Activated naive CD4-positive, alpha-beta T cell treated with anti-CD3 and anti-CD28 coated beads, Interleukin-2, amount 50 U/mL, for 72 hours (primary cell): Measurements from ENCODE around the gene TAS1R1. TPM values are rescaled to one million over a fixed set of nuclear protein-coding genes. Genes with fewer than 3 reads are reported as not detected.

Experiments used
- ATAC-seq, 2 donors: fragments of 150-1000 bp; cut with Tn5 transposase; 2 replicates each; pipeline ENCODE4 v1.10.0; 2021; ENCODE audit warnings: mild to moderate bottlenecking in 2 of 2, moderate library complexity in 2 of 2
- DNase-seq, 2 donors: peaks; one replicate each; pipeline ENCODE4 v3.0.0; 2021 to 2022; ENCODE audit warnings: low spot score in 2 of 2
- H3K27ac Mint-ChIP-seq, 2 donors: one replicate each; pipeline ENCODE4 v1.8.0; 2022; ENCODE audit warnings: mild to moderate bottlenecking in 2 of 2, mixed read lengths in 2 of 2
- H3K36me3 Mint-ChIP-seq, 2 donors: one replicate each; pipeline ENCODE4 v1.8.0; 2022; ENCODE audit warnings: mixed read lengths in 2 of 2
- H3K9me3 Mint-ChIP-seq, 2 donors: one replicate each; pipeline ENCODE4 v1.8.0; 2022; ENCODE audit warnings: mixed read lengths in 2 of 2
- total RNA-seq, 2 donors: library from RNA; stranded (reverse); gene quantifications; one replicate each; pipeline ENCODE4 v1.2.3, GENCODE V29; 2022

Gene TAS1R1
- total RNA-seq, 2 donors from 2014 or later: not detected

GRCh38 chr1:6580593-6581409 is 25.7 kb downstream of the TAS1R1 start:
- peaks cover 9 to 13% of the 10 kb centered on the region in 2 donors for H3K36me3 Mint-ChIP-seq
- ATAC-seq (no peak), DNase-seq (no peak)
- H3K9me3 Mint-ChIP-seq: no peaks in the 10 kb centered on the region
- H3K27ac Mint-ChIP-seq: peak overlapping the region; percentile 94

GRCh38 chr1:6581561-6582305 is 26.6 kb downstream of the TAS1R1 start:
- Mint-ChIP-seq H3K36me3 (peaks cover 9 to 13% of the 10 kb centered on the region in 2 donors), H3K27ac (peak overlapping the region; percentile 65 to 94), H3K9me3 (no peaks in the 10 kb centered on the region)
- DNase-seq (no peak), ATAC-seq (no peak)

GRCh38 chr1:6582370-6582769 is 27.3 kb downstream of the TAS1R1 start:
- no peak for ATAC-seq
- no peak for DNase-seq
- Mint-ChIP-seq H3K36me3 (peaks cover 9 to 13% of the 10 kb centered on the region in 2 donors), H3K9me3 (no peaks in the 10 kb centered on the region), H3K27ac (peak overlapping the region; percentile 55 to 94)

GRCh38 chr1:6584126-6585080 is 29.3 kb downstream of the TAS1R1 start:
- ATAC-seq (no peak), DNase-seq (no peak)
- Mint-ChIP-seq H3K9me3 (no peaks in the 10 kb centered on the region), H3K27ac (peak overlapping the region; percentile 10 to 47), H3K36me3 (peaks cover 9 to 13% of the 10 kb centered on the region in 2 donors)

GRCh38 chr1:6585081-6585722 is 30.1 kb downstream of the TAS1R1 start:
- no peaks in the 10 kb centered on the region for H3K9me3 Mint-ChIP-seq
- peaks cover 7% of the 10 kb centered on the region in 2 donors for H3K36me3 Mint-ChIP-seq
- H3K27ac Mint-ChIP-seq: peak overlapping the region; percentile 10 to 47
- DNase-seq (no peak), ATAC-seq (no peak)

- Mint-ChIP-seq H3K9me3 (no peaks in the 10 kb centered on the region), H3K36me3 (peaks cover under 1% of the 10 kb centered on the region in 2 donors), H3K27ac (peak overlapping the region in 1 of 2 donors; percentile 50)
- ATAC-seq (no peak), DNase-seq (no peak)
Measured at GRCh38 chr1:6585841-6586240, 30.7 kb downstream of the TAS1R1 start.

GRCh38 chr1:6586404-6586816 is 31.3 kb downstream of the TAS1R1 start:
- no peak for DNase-seq

GRCh38 chr1:6587261-6588005 is 32.3 kb downstream of the TAS1R1 start:
- ATAC-seq (peak in 1 of 2 donors; percentile 10), DNase-seq (no peak)
- Mint-ChIP-seq H3K9me3 (no peaks in the 10 kb centered on the region), H3K36me3 (no peaks in the 10 kb centered on the region), H3K27ac (peak overlapping the region; percentile 74 to 79)

More at GRCh38 chr1:6586404-6586816, 31.3 kb downstream of the TAS1R1 start:
- H3K9me3 Mint-ChIP-seq: no peaks in the 10 kb centered on the region
- ATAC-seq: no peak
- peak overlapping the region in 1 of 2 donors; percentile 74 for H3K27ac Mint-ChIP-seq
- H3K36me3 Mint-ChIP-seq: no peaks in the 10 kb centered on the region

GRCh38 chr1:6588128-6588892 is 33.2 kb downstream of the TAS1R1 start:
- H3K36me3 Mint-ChIP-seq: no peaks in the 10 kb centered on the region
- H3K27ac Mint-ChIP-seq: peak overlapping the region; percentile 74 to 79
- DNase-seq (no peak), ATAC-seq (no peak)
- H3K9me3 Mint-ChIP-seq: no peaks in the 10 kb centered on the region

GRCh38 chr1:6588893-6589520 is 33.9 kb downstream of the TAS1R1 start:
- peak overlapping the region; percentile 36 to 74 for H3K27ac Mint-ChIP-seq
- ATAC-seq: no peak
- no peaks in the 10 kb centered on the region for H3K9me3 Mint-ChIP-seq
- DNase-seq: no peak
- H3K36me3 Mint-ChIP-seq: no peaks in the 10 kb centered on the region

- DNase-seq (no peak), ATAC-seq (no peak)
- Mint-ChIP-seq H3K9me3 (no peaks in the 10 kb centered on the region), H3K27ac (peak overlapping the region; percentile 42 to 77), H3K36me3 (peaks cover 0 to under 1% of the 10 kb centered on the region in 2 donors)
Measured at GRCh38 chr1:6590046-6590445, 34.9 kb downstream of the TAS1R1 start.

- Mint-ChIP-seq H3K36me3 (peaks cover 0 to 11% of the 10 kb centered on the region in 2 donors), H3K9me3 (no peaks in the 10 kb centered on the region), H3K27ac (peak overlapping the region; percentile 42 to 88)
- DNase-seq (no peak), ATAC-seq (no peak)
Measured at GRCh38 chr1:6591222-6591621, 36.1 kb downstream of the TAS1R1 start.

- Mint-ChIP-seq H3K36me3 (peaks cover 0 to 15% of the 10 kb centered on the region in 2 donors), H3K27ac (no peak overlapping the region), H3K9me3 (no peaks in the 10 kb centered on the region)
- no peak for DNase-seq
- no peak for ATAC-seq
Measured at GRCh38 chr1:6591644-6592043, 36.5 kb downstream of the TAS1R1 start.

- peaks cover 0 to 15% of the 10 kb centered on the region in 2 donors for H3K36me3 Mint-ChIP-seq
- no peaks in the 10 kb centered on the region for H3K9me3 Mint-ChIP-seq
- ATAC-seq (no peak), DNase-seq (no peak)
- no peak overlapping the region for H3K27ac Mint-ChIP-seq
Measured at GRCh38 chr1:6592441-6592840, 37.3 kb downstream of the TAS1R1 start.
